ENCODE data around the gene FHDC1.
A peak's percentile ranks its signal among the peaks of the same experiment; 100 is the strongest.

The FHDC1 gene

DNA sequence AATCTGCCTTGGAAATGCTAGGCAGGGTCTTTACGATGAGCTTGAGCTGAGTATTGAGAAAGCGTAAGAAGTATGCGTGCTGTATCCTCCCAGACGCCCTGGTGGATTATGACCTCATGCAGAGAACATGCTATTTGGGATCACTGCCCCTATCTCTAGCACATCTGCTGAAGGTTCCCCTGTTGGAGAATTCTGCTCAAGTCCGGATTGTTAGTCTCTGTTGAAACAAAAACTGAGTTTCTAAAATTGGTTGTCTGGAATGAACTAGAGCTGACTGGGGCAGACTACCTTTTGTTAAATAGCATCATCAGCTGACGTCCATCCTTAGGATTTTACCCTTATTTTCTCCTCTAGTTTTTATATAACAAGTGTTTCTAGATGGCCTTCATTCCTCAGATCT is 7.5 kb downstream of the FHDC1 start:
- no peak overlapping the region for H3K27ac ChIP-seq (ENCODE audit: low read depth, low read length)

DNA sequence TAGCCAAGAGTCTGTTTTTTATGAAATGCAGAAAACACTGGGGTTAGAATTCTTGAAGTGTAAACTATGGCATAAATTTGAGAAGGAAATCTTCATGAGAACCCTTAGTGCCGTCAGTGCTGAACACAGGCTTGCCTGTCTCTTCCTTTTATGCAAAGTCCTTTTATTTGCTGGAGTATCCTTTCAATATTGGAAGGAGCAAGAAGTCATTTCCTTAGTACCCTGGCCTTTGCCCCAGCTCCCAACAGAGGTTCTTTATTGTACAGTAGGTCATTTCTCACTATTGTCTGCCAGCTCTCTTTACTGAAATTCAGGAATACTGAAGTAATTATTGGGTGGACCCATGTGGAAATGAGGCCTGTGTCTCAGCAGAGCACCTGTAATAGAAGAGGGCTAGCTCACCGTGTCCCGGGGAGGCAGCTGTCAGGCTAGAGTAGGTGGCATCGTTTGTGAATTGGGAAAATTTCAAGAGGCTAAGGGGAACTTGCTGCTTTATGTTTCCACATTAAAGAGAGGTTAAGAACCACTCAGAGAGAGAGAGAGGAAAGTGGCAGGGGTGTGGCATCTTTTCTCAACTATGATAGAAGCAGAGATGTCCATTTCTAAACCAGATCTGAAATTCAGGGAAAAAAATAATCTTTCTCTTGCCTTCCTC is 8.7 kb downstream of the FHDC1 start:
- Histone ChIP-seq H3K4me3 (ENCODE audit: low read depth in 1 of 5, low read length in 5 of 5) (no peak overlapping the region), H3K9ac (ENCODE audit: low read length in 5 of 5) (no peak overlapping the region), H3K4me1 (ENCODE audit: control insufficient read depth in 5 of 5, insufficient read depth in 5 of 5, low read length in 5 of 5) (peaks cover 0 to 14% (median 12%) of the 10 kb centered on the region in 5 donors), H3K27ac (ENCODE audit: low read depth, low read length) (no peak overlapping the region), H3K9me3 (ENCODE audit: control insufficient read depth in 5 of 5, low read length in 5 of 5) (no peaks in the 10 kb centered on the region), H3K36me3 (ENCODE audit: control insufficient read depth in 5 of 5, insufficient read depth in 5 of 5, low read length in 5 of 5) (no peaks in the 10 kb centered on the region), H3K27me3 (ENCODE audit: control insufficient read depth in 5 of 5, insufficient read depth in 4 of 5, low read length in 5 of 5) (peaks cover 0 to 7% (median 1%) of the 10 kb centered on the region in 5 donors)

More for the DNA sequence above, 7.5 kb downstream of the FHDC1 start:
- Histone ChIP-seq H3K9ac (ENCODE audit: low read length in 5 of 5) (no peak overlapping the region), H3K4me3 (ENCODE audit: low read depth in 1 of 5, low read length in 5 of 5) (no peak overlapping the region), H3K36me3 (ENCODE audit: control insufficient read depth in 5 of 5, insufficient read depth in 5 of 5, low read length in 5 of 5) (no peaks in the 10 kb centered on the region), H3K9me3 (ENCODE audit: control insufficient read depth in 5 of 5, low read length in 5 of 5) (no peaks in the 10 kb centered on the region), H3K27me3 (ENCODE audit: control insufficient read depth in 5 of 5, insufficient read depth in 4 of 5, low read length in 5 of 5) (peaks cover 4 to 13% (median 9%) of the 10 kb centered on the region in 5 donors), H3K4me1 (ENCODE audit: control insufficient read depth in 5 of 5, insufficient read depth in 5 of 5, low read length in 5 of 5) (peaks cover 0 to 14% (median 12%) of the 10 kb centered on the region in 5 donors)

DNA sequence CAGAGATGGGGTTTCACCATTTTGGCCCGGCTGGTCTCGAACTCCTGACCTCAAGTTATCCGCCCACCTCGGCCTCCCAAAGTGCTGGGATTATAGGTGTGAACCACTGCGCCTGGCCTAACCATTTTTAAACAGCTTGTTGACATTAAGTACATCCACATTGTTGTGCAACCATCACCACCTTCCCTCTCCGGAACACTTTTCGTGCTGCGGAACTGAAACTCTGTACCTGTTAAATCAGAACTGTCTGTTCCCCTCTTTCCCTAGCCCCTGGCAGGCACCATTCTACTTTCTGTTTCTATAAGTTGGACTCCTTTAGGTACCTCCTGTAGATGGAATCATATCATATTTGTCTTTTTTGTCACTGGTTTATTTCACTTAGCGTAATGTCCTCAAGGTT is 9.5 kb downstream of the FHDC1 start:
- no peaks in the 10 kb centered on the region for H3K36me3 ChIP-seq (ENCODE audit: control insufficient read depth in 5 of 5, insufficient read depth in 5 of 5, low read length in 5 of 5)
- no peaks in the 10 kb centered on the region for H3K9me3 ChIP-seq (ENCODE audit: control insufficient read depth in 5 of 5, low read length in 5 of 5)
- H3K27me3 ChIP-seq (ENCODE audit: control insufficient read depth in 5 of 5, insufficient read depth in 4 of 5, low read length in 5 of 5), result peaks cover 0 to 10% (median under 1%) of the 10 kb centered on the region in 5 donors
- peaks cover 0 to 16% (median 12%) of the 10 kb centered on the region in 5 donors for H3K4me1 ChIP-seq (ENCODE audit: control insufficient read depth in 5 of 5, insufficient read depth in 5 of 5, low read length in 5 of 5)
- no peak overlapping the region for H3K27ac ChIP-seq (ENCODE audit: low read depth, low read length)
- no peak overlapping the region for H3K4me3 ChIP-seq (ENCODE audit: low read depth in 1 of 5, low read length in 5 of 5)
- no peak overlapping the region for H3K9ac ChIP-seq (ENCODE audit: low read length in 5 of 5)

GRCh38 chr4:152946446-152946845 is 10.3 kb downstream of the FHDC1 start:
- H3K9me3 ChIP-seq (ENCODE audit: control insufficient read depth in 5 of 5, low read length in 5 of 5), result no peaks in the 10 kb centered on the region
- H3K4me3 ChIP-seq (ENCODE audit: low read depth in 1 of 5, low read length in 5 of 5), result no peak overlapping the region
- peaks cover 0 to 13% (median 4%) of the 10 kb centered on the region in 5 donors for H3K27me3 ChIP-seq (ENCODE audit: control insufficient read depth in 5 of 5, insufficient read depth in 4 of 5, low read length in 5 of 5)
- H3K9ac ChIP-seq (ENCODE audit: low read length in 5 of 5), result no peak overlapping the region
- H3K4me1 ChIP-seq (ENCODE audit: control insufficient read depth in 5 of 5, insufficient read depth in 5 of 5, low read length in 5 of 5), result peaks cover 0 to 16% (median 12%) of the 10 kb centered on the region in 5 donors
- H3K36me3 ChIP-seq (ENCODE audit: control insufficient read depth in 5 of 5, insufficient read depth in 5 of 5, low read length in 5 of 5), result no peaks in the 10 kb centered on the region
- H3K27ac ChIP-seq (ENCODE audit: low read depth, low read length), result no peak overlapping the region

GRCh38 chr4:152947311-152947710 is 11.2 kb downstream of the FHDC1 start:
- no peak overlapping the region for H3K27ac ChIP-seq (ENCODE audit: low read depth, low read length)
- peaks cover 0 to 13% (median 4%) of the 10 kb centered on the region in 5 donors for H3K27me3 ChIP-seq (ENCODE audit: control insufficient read depth in 5 of 5, insufficient read depth in 4 of 5, low read length in 5 of 5)
- H3K9me3 ChIP-seq (ENCODE audit: control insufficient read depth in 5 of 5, low read length in 5 of 5), result no peaks in the 10 kb centered on the region
- no peak overlapping the region for H3K9ac ChIP-seq (ENCODE audit: low read length in 5 of 5)
- H3K4me1 ChIP-seq (ENCODE audit: control insufficient read depth in 5 of 5, insufficient read depth in 5 of 5, low read length in 5 of 5), result peaks cover 0 to 16% (median 12%) of the 10 kb centered on the region in 5 donors
- no peak overlapping the region for H3K4me3 ChIP-seq (ENCODE audit: low read depth in 1 of 5, low read length in 5 of 5)
- no peaks in the 10 kb centered on the region for H3K36me3 ChIP-seq (ENCODE audit: control insufficient read depth in 5 of 5, insufficient read depth in 5 of 5, low read length in 5 of 5)

GRCh38 chr4:152949930-152950329 is 13.8 kb downstream of the FHDC1 start:
- Histone ChIP-seq H3K4me3 (ENCODE audit: low read depth in 1 of 5, low read length in 5 of 5) (peak overlapping the region in 1 of 5 donors; percentile 1), H3K4me1 (ENCODE audit: control insufficient read depth in 5 of 5, insufficient read depth in 5 of 5, low read length in 5 of 5) (peaks cover 0 to 7% (median under 1%) of the 10 kb centered on the region in 5 donors), H3K9me3 (ENCODE audit: control insufficient read depth in 5 of 5, low read length in 5 of 5) (no peaks in the 10 kb centered on the region), H3K27me3 (ENCODE audit: control insufficient read depth in 5 of 5, insufficient read depth in 4 of 5, low read length in 5 of 5) (peaks cover 0 to 13% (median 4%) of the 10 kb centered on the region in 5 donors), H3K36me3 (ENCODE audit: control insufficient read depth in 5 of 5, insufficient read depth in 5 of 5, low read length in 5 of 5) (no peaks in the 10 kb centered on the region), H3K27ac (ENCODE audit: low read depth, low read length) (no peak overlapping the region), H3K9ac (ENCODE audit: low read length in 5 of 5) (no peak overlapping the region)

GRCh38 chr4:152950402-152951274 is 14.5 kb downstream of the FHDC1 start:
- H3K36me3 ChIP-seq (ENCODE audit: control insufficient read depth in 5 of 5, insufficient read depth in 5 of 5, low read length in 5 of 5), result no peaks in the 10 kb centered on the region
- H3K27me3 ChIP-seq (ENCODE audit: control insufficient read depth in 5 of 5, insufficient read depth in 4 of 5, low read length in 5 of 5), result peaks cover 0 to 13% (median 4%) of the 10 kb centered on the region in 5 donors
- H3K4me3 ChIP-seq (ENCODE audit: low read depth in 1 of 5, low read length in 5 of 5), result no peak overlapping the region
- no peak overlapping the region for H3K27ac ChIP-seq (ENCODE audit: low read depth, low read length)
- H3K4me1 ChIP-seq (ENCODE audit: control insufficient read depth in 5 of 5, insufficient read depth in 5 of 5, low read length in 5 of 5), result peaks cover 0 to 7% (median 0%) of the 10 kb centered on the region in 5 donors
- H3K9ac ChIP-seq (ENCODE audit: low read length in 5 of 5), result no peak overlapping the region
- no peaks in the 10 kb centered on the region for H3K9me3 ChIP-seq (ENCODE audit: control insufficient read depth in 5 of 5, low read length in 5 of 5)

GRCh38 chr4:152951348-152951747 is 15.2 kb downstream of the FHDC1 start:
- Histone ChIP-seq H3K27me3 (ENCODE audit: control insufficient read depth in 5 of 5, insufficient read depth in 4 of 5, low read length in 5 of 5) (peaks cover 0 to 13% (median 4%) of the 10 kb centered on the region in 5 donors), H3K4me1 (ENCODE audit: control insufficient read depth in 5 of 5, insufficient read depth in 5 of 5, low read length in 5 of 5) (peaks cover 0 to 7% (median 0%) of the 10 kb centered on the region in 5 donors), H3K27ac (ENCODE audit: low read depth, low read length) (no peak overlapping the region), H3K4me3 (ENCODE audit: low read depth in 1 of 5, low read length in 5 of 5) (no peak overlapping the region), H3K9me3 (ENCODE audit: control insufficient read depth in 5 of 5, low read length in 5 of 5) (no peaks in the 10 kb centered on the region), H3K36me3 (ENCODE audit: control insufficient read depth in 5 of 5, insufficient read depth in 5 of 5, low read length in 5 of 5) (no peaks in the 10 kb centered on the region), H3K9ac (ENCODE audit: low read length in 5 of 5) (no peak overlapping the region)

- Histone ChIP-seq H3K9ac (ENCODE audit: low read length in 5 of 5) (no peak overlapping the region), H3K27ac (ENCODE audit: low read depth, low read length) (no peak overlapping the region), H3K36me3 (ENCODE audit: control insufficient read depth in 5 of 5, insufficient read depth in 5 of 5, low read length in 5 of 5) (no peaks in the 10 kb centered on the region), H3K4me3 (ENCODE audit: low read depth in 1 of 5, low read length in 5 of 5) (no peak overlapping the region), H3K27me3 (ENCODE audit: control insufficient read depth in 5 of 5, insufficient read depth in 4 of 5, low read length in 5 of 5) (peaks cover 0 to 13% (median 4%) of the 10 kb centered on the region in 5 donors), H3K9me3 (ENCODE audit: control insufficient read depth in 5 of 5, low read length in 5 of 5) (no peaks in the 10 kb centered on the region), H3K4me1 (ENCODE audit: control insufficient read depth in 5 of 5, insufficient read depth in 5 of 5, low read length in 5 of 5) (peaks cover 4 to 20% (median 12%) of the 10 kb centered on the region in 5 donors)
Measured at GRCh38 chr4:152953514-152953913, 17.4 kb downstream of the FHDC1 start.

- Histone ChIP-seq H3K9me3 (ENCODE audit: control insufficient read depth in 5 of 5, low read length in 5 of 5) (no peaks in the 10 kb centered on the region), H3K4me3 (ENCODE audit: low read depth in 1 of 5, low read length in 5 of 5) (no peak overlapping the region), H3K9ac (ENCODE audit: low read length in 5 of 5) (no peak overlapping the region), H3K27ac (ENCODE audit: low read depth, low read length) (no peak overlapping the region), H3K36me3 (ENCODE audit: control insufficient read depth in 5 of 5, insufficient read depth in 5 of 5, low read length in 5 of 5) (no peaks in the 10 kb centered on the region), H3K27me3 (ENCODE audit: control insufficient read depth in 5 of 5, insufficient read depth in 4 of 5, low read length in 5 of 5) (peaks cover 0 to 9% (median 4%) of the 10 kb centered on the region in 5 donors), H3K4me1 (ENCODE audit: control insufficient read depth in 5 of 5, insufficient read depth in 5 of 5, low read length in 5 of 5) (peaks cover 4 to 20% (median 12%) of the 10 kb centered on the region in 5 donors)
Measured at GRCh38 chr4:152954741-152955140, 18.6 kb downstream of the FHDC1 start.
